Measurements from ENCODE around the gene SLC66A1. TPM values are rescaled to one million over a fixed set of nuclear protein-coding genes. Genes with fewer than 3 reads are reported as not detected.

The SLC66A1 gene
- total RNA-seq, 2 donors from 2014 or later, result 10.6 to 13.1 TPM

DNA sequence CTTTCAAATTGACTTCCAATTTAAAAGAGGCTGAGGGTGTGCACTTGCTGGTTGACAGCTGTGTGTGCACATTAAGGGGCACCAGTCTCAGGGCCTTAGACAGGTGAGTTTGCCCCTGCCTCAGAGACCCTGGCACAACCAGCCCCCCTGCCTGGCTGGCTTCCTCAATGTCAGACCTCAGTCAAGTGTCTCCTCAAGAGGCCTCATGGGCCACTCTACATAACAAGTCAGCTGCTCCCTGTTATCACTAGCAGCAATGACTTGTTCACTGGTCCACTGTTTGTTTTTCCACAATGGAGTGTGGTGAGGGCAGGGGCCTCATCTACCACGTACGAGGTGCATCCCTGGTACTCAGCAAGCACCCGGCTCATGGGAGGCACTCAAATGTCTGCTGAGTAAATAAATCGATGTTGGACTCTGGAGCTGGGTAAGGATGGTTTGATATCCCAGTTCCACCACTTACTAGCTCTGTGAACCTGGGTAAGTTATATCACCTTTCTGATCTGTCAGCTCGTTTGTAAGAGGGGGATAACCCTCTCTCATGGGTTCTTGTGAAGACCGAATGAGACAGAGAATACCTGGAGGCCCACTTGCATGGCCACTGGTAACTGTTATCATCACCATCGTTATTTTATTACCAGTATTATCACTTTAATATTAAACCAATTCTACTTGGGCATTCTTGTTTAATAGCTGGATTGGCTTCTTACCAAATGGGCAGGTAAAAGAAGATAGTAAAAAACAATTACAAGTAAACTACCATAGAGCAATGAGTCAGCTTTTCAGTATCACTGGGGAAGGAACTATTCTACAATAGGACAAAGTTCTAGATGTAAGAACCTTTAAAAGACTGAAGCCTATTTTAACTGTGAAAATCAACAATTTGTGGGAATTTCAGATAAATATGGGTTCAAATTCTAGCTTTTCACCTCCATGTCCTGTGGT, 64.6 kb downstream of the SLC66A1 start:
- H3K27me3 ChIP-seq, result no peaks in the 10 kb centered on the region
- no peak overlapping the region for H3K4me3 ChIP-seq
- no peak for DNase-seq
- no peak overlapping the region for H3K27ac ChIP-seq
- no peaks in the 10 kb centered on the region for H3K36me3 ChIP-seq
- TF ChIP-seq, protein P1, sequence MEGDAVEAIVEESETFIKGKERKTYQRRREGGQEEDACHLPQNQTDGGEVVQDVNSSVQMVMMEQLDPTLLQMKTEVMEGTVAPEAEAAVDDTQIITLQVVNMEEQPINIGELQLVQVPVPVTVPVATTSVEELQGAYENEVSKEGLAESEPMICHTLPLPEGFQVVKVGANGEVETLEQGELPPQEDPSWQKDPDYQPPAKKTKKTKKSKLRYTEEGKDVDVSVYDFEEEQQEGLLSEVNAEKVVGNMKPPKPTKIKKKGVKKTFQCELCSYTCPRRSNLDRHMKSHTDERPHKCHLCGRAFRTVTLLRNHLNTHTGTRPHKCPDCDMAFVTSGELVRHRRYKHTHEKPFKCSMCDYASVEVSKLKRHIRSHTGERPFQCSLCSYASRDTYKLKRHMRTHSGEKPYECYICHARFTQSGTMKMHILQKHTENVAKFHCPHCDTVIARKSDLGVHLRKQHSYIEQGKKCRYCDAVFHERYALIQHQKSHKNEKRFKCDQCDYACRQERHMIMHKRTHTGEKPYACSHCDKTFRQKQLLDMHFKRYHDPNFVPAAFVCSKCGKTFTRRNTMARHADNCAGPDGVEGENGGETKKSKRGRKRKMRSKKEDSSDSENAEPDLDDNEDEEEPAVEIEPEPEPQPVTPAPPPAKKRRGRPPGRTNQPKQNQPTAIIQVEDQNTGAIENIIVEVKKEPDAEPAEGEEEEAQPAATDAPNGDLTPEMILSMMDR (IDR thresholded peaks at IDR 0.05), result no peak
- intact Hi-C loops (cut with DNase I), result no loop called here
- H3K4me1 ChIP-seq, result no peaks in the 10 kb centered on the region
- H3K9ac ChIP-seq (ENCODE audit: low read depth in 2 of 2, low read length in 2 of 2), result no peak overlapping the region
- no peaks in the 10 kb centered on the region for H3K9me3 ChIP-seq

DNA sequence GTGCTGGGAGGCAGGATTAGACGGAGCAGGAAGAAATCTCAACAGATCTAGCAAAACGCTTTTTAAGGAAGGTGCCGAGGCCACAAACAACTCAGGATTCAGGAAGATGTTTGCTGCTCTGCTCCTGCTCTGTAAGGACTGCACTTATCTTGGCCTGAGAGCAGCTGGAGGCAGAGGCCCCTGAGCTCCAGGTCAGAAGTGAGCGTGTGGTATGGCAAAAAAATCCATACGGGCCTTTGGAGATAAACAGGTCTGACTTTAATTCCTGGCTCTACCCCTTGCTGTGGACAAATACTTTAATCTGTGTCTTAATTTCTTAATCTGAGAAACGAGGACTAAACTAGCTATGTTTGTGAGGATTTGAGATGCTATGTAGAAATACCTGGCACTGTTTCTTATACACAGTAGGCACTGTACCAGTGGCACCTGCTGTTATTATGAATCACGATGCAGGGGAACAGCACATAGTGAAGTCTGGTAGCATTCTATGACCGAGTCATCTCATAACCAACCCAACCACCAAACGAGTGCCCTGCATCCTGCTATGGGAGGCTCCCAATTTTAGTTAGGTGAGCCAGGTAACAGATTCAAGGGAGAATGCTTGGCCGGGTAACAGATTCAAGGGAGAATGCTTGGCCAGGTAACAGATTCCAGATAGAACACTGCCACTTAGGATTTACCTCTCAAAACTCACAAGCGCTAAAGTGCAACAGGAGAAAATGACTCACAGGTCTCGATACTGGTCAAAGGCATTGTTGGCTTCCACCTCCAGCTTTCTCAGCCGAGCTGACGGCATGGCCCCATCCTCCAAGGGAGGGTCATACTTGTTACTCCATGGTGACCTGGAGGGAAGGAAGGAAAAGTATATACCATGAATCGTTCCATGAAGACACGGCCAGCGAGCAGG, 65.9 kb downstream of the SLC66A1 start:
- Histone ChIP-seq H3K27me3 (no peaks in the 10 kb centered on the region), H3K4me1 (no peaks in the 10 kb centered on the region), H3K9ac (ENCODE audit: low read depth in 2 of 2, low read length in 2 of 2) (no peak overlapping the region), H3K4me3 (no peak overlapping the region), H3K27ac (no peak overlapping the region), H3K36me3 (no peaks in the 10 kb centered on the region), H3K9me3 (no peaks in the 10 kb centered on the region)
- TF ChIP-seq, protein P1 (IDR thresholded peaks at IDR 0.05), result no peak
- no peak for DNase-seq
- intact Hi-C loops (cut with DNase I), result no loop called here

Other genes starting within 250 kb of the SLC66A1 start
- gene UBR4, start 102.1 kb upstream of the SLC66A1 start, total RNA-seq, result 100 to 1,000 TPM in 1 of 2 donors, 10 to 100 TPM in 1; 97.7 to 114 TPM
- gene EMC1, start 60.8 kb upstream of the SLC66A1 start, total RNA-seq, result 10 to 100 TPM; 35.3 to 51.1 TPM
- 10 to 100 TPM; 12.7 to 46.0 TPM for gene MRTO4, start 60.5 kb upstream of the SLC66A1 start, total RNA-seq
- 100 to 1,000 TPM in 1 of 2 donors, 10 to 100 TPM in 1; 97.0 to 119 TPM for gene AKR7A3, start 23.6 kb upstream of the SLC66A1 start, total RNA-seq
- 100 to 1,000 TPM; 112 to 129 TPM for gene AKR7A2, start 182 bp upstream of the SLC66A1 start, total RNA-seq
- 100 to 1,000 TPM; 397 to 407 TPM for gene CAPZB, start 173.2 kb downstream of the SLC66A1 start, total RNA-seq